Left lobe of liver (tissue), 2 donors: Measurements from ENCODE around the gene PTAR1. TPM values are rescaled to one million over a fixed set of nuclear protein-coding genes. Genes with fewer than 3 reads are reported as not detected.
"Not testable (repeated sequence)": the region's sequence is repeated elsewhere in the genome, so short reads cannot be mapped to it uniquely, and the experiment has no call there.

ENCODE experiments used
- ATAC-seq: fragments of 200-7000 bp; cut with Tn5 transposase; one replicate; pipeline ENCODE4 v1.9.1; 2020; ENCODE audit warnings: mild to moderate bottlenecking, moderate library complexity
- DNase-seq: peaks from one replicate; pipeline ENCODE4 v3.0.0-alpha.2; 2020; ENCODE audit warnings: low spot score
- total RNA-seq: library from RNA; stranded (reverse); gene quantifications from one replicate; pipeline ENCODE4 v1.2.1, GENCODE V29; 2021
- donor health status: DM: no; HTN: no; CAD: no; lungs with moderate emphysema.
- donor health status: DM: no; HTN: yes; CAD: no.

The PTAR1 gene
- 23.1 TPM for total RNA-seq

- DNase-seq (peak; percentile 93), ATAC-seq (peak; percentile 96)
Observed at GRCh38 chr9:69759421-69760277, at the start of gene PTAR1. PTAR1 (minus strand) TSS chr9:69760011; CDS start chr9:69759938, 73 bp downstream.

GRCh38 chr9:69809304-69809863 lies 49.6 kb upstream of the PTAR1 start:
- peak; percentile 74 for ATAC-seq
- no peak for DNase-seq

GRCh38 chr9:69806627-69807026 lies 46.8 kb upstream of the PTAR1 start:
- DNase-seq (no peak), ATAC-seq (no peak)

- ATAC-seq (peak; percentile 45), DNase-seq (no peak)
Observed at GRCh38 chr9:69805962-69806515, 46.2 kb upstream of the PTAR1 start.

- no peak for ATAC-seq
- no peak for DNase-seq
Observed at GRCh38 chr9:69801989-69802388, 42.2 kb upstream of the PTAR1 start.

GRCh38 chr9:69800027-69800426 lies 40.2 kb upstream of the PTAR1 start:
- not testable (repeated sequence) for DNase-seq, ATAC-seq

- not testable (repeated sequence) for ATAC-seq, DNase-seq
Observed at GRCh38 chr9:69799521-69799920, 39.7 kb upstream of the PTAR1 start.

- DNase-seq (no peak), ATAC-seq (no peak)
Observed at GRCh38 chr9:69798744-69799143, 38.9 kb upstream of the PTAR1 start.

GRCh38 chr9:69797675-69798074 lies 37.9 kb upstream of the PTAR1 start:
- no peak for ATAC-seq
- no peak for DNase-seq

- no peak for ATAC-seq
- no peak for DNase-seq
Observed at GRCh38 chr9:69794356-69794755, 34.5 kb upstream of the PTAR1 start.

- ATAC-seq (peak; percentile 49), DNase-seq (no peak)
Observed at GRCh38 chr9:69785757-69786156, 25.9 kb upstream of the PTAR1 start.

GRCh38 chr9:69773258-69773657 lies 13.4 kb upstream of the PTAR1 start:
- DNase-seq (no peak), ATAC-seq (no peak)

GRCh38 chr9:69771775-69772418 lies 12.1 kb upstream of the PTAR1 start:
- no peak for ATAC-seq
- no peak for DNase-seq

- ATAC-seq (no peak), DNase-seq (no peak)
Observed at GRCh38 chr9:69768716-69769115, 8.9 kb upstream of the PTAR1 start.

GRCh38 chr9:69768101-69768500 lies 8.3 kb upstream of the PTAR1 start:
- ATAC-seq (no peak), DNase-seq (no peak)

GRCh38 chr9:69763862-69764261 lies 4.1 kb upstream of the PTAR1 start:
- not testable (repeated sequence) for DNase-seq, ATAC-seq

- no peak for ATAC-seq
- no peak for DNase-seq
Observed at GRCh38 chr9:69762527-69762926, 2.7 kb upstream of the PTAR1 start.

- ATAC-seq, result peak; percentile 25
- DNase-seq, result no peak
Observed at GRCh38 chr9:69760278-69760610, 433 bp upstream of the PTAR1 start.

- peak; percentile 1 for ATAC-seq
- DNase-seq, result no peak
Observed at GRCh38 chr9:69759021-69759420, 790 bp downstream of the PTAR1 start.

GRCh38 chr9:69757996-69758675 lies 1.7 kb downstream of the PTAR1 start:
- no peak for ATAC-seq

GRCh38 chr9:69755205-69755604 lies 4.6 kb downstream of the PTAR1 start:
- ATAC-seq (no peak), DNase-seq (no peak)

More at GRCh38 chr9:69757996-69758675, 1.7 kb downstream of the PTAR1 start:
- DNase-seq, result no peak
